Loucy (cell line): Measurements from ENCODE around the gene EXOSC3.

Source experiments
- H2AFZ ChIP-seq: fragments of 200-600 bp; sonication (generic); 2 replicates; pipeline ENCODE4 v1.6.0; 2016; ENCODE audit warnings: antibody characterized with exemption, mild to moderate bottlenecking, low read length, moderate library complexity
- H3F3A ChIP-seq: fragments of 200-600 bp; 2 replicates; pipeline ENCODE4 v1.6.0; 2016; ENCODE audit warnings: antibody characterized with exemption, low read depth, mild to moderate bottlenecking
- H3K27me3 ChIP-seq: fragments of 200-600 bp; sonication (generic); 2 replicates; pipeline ENCODE4 v1.6.1; 2014; ENCODE audit warnings: low read length, mild to moderate bottlenecking; ENCODE audit not compliant: insufficient read depth, poor library complexity, severe bottlenecking
- H3K36me3 ChIP-seq: fragments of 200-600 bp; sonication (generic); 2 replicates; pipeline ENCODE4 v1.6.1; 2016; ENCODE audit warnings: low read length; ENCODE audit not compliant: insufficient read depth
- H3K4me1 ChIP-seq: fragments of 200-600 bp; sonication (generic); 2 replicates; pipeline ENCODE4 v1.5.1; 2014; ENCODE audit warnings: low read length, mild to moderate bottlenecking; ENCODE audit not compliant: insufficient read depth, poor library complexity, severe bottlenecking
- H3K4me2 ChIP-seq: fragments of 200-600 bp; sonication (generic); 2 replicates; pipeline ENCODE4 v1.6.0; 2014; ENCODE audit warnings: antibody characterized with exemption, low read length, low read depth, mild to moderate bottlenecking; ENCODE audit not compliant: poor library complexity, severe bottlenecking
- H3K4me3 ChIP-seq: fragments of 200-600 bp; sonication (generic); 2 replicates; pipeline ENCODE4 v1.5.1; 2014; ENCODE audit warnings: low read length, mild to moderate bottlenecking, mixed read lengths; ENCODE audit not compliant: poor library complexity, severe bottlenecking
- H3K79me2 ChIP-seq: fragments of 200-600 bp; sonication (generic); 2 replicates; pipeline ENCODE4 v1.6.1; 2014; ENCODE audit warnings: low read length; ENCODE audit not compliant: insufficient read depth
- H3K9ac ChIP-seq: fragments of 200-600 bp; sonication (generic); 2 replicates; pipeline ENCODE4 v1.6.0; 2014; ENCODE audit warnings: mild to moderate bottlenecking, low read depth, low read length, moderate library complexity; ENCODE audit not compliant: poor library complexity, severe bottlenecking
- H3K9me2 ChIP-seq: fragments of 200-600 bp; sonication (generic); replicated peaks from 2 replicates; pipeline ENCODE4 v1.6.1; 2016; ENCODE audit warnings: low read depth, low read length, mixed read lengths
- H3K9me3 ChIP-seq: fragments of 200-600 bp; sonication (generic); 2 replicates; pipeline ENCODE4 v1.6.1; 2014; ENCODE audit warnings: mild to moderate bottlenecking, antibody characterized with exemption, low read length, low read depth; ENCODE audit not compliant: insufficient read depth
- H4K20me1 ChIP-seq: fragments of 200-600 bp; sonication (generic); 2 replicates; pipeline ENCODE4 v1.6.0; 2014; ENCODE audit warnings: antibody characterized with exemption, low read length, mild to moderate bottlenecking; ENCODE audit not compliant: insufficient read depth, poor library complexity, severe bottlenecking
- EZH2phosphoT487 ChIP-seq: fragments of 200-600 bp; IDR thresholded peaks from 2 replicates; pipeline ENCODE4 v1.6.1; 2018; ENCODE audit warnings: antibody characterized with exemption, mild to moderate bottlenecking, moderate library complexity, borderline replicate concordance
- TF ChIP-seq, protein P1 (sequence below): fragments of 200-600 bp; sonication (generic); conservative IDR thresholded peaks from 2 replicates; pipeline ENCODE4 v1.5.1; 2014; ENCODE audit warnings: mild to moderate bottlenecking, antibody characterized with exemption, low read length

Gene EXOSC3

GRCh38 chr9:37790096-37790495, 5.2 kb upstream of the EXOSC3 start:
- no peaks in the 10 kb centered on the region for H3K9me3 ChIP-seq
- H3K4me3 ChIP-seq = no peak overlapping the region
- H3K4me1 ChIP-seq = peaks cover 6% of the 10 kb centered on the region
- no peak overlapping the region for H3K9ac ChIP-seq
- H3K9me2 ChIP-seq = no peaks in the 10 kb centered on the region
- no peaks in the 10 kb centered on the region for H4K20me1 ChIP-seq
- TF ChIP-seq EZH2phosphoT487 = no peak
- TF ChIP-seq, protein P1, sequence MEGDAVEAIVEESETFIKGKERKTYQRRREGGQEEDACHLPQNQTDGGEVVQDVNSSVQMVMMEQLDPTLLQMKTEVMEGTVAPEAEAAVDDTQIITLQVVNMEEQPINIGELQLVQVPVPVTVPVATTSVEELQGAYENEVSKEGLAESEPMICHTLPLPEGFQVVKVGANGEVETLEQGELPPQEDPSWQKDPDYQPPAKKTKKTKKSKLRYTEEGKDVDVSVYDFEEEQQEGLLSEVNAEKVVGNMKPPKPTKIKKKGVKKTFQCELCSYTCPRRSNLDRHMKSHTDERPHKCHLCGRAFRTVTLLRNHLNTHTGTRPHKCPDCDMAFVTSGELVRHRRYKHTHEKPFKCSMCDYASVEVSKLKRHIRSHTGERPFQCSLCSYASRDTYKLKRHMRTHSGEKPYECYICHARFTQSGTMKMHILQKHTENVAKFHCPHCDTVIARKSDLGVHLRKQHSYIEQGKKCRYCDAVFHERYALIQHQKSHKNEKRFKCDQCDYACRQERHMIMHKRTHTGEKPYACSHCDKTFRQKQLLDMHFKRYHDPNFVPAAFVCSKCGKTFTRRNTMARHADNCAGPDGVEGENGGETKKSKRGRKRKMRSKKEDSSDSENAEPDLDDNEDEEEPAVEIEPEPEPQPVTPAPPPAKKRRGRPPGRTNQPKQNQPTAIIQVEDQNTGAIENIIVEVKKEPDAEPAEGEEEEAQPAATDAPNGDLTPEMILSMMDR = no peak
- no peak overlapping the region for H3K4me2 ChIP-seq
- peaks cover 100% of the 10 kb centered on the region for H3K27me3 ChIP-seq
- H3K79me2 ChIP-seq = no peaks in the 10 kb centered on the region
- H3F3A ChIP-seq = no peaks in the 10 kb centered on the region
- H2AFZ ChIP-seq = no peak overlapping the region
- H3K36me3 ChIP-seq = no peaks in the 10 kb centered on the region

DNA sequence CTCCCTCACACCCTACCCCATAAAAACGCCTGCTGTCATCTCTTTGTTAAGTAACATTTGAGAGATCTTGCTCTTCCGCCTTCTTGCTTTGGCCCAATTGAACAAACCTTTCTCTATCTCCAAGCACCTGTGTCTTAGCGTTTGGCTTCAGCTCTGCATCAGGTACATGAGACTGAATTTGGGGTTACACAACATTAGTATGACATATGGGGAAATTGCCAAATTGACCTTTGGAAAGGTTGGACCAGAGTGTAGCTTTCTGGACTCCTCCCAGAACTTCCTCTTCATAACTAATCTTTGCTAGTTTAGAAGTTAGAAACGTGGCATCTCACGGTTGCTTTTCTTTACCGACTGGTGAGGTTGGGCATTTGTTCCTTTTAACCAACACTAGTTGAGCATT, 3.5 kb upstream of the EXOSC3 start:
- H3K9ac ChIP-seq = no peak overlapping the region
- H3K4me2 ChIP-seq = no peak overlapping the region
- no peaks in the 10 kb centered on the region for H3F3A ChIP-seq
- H2AFZ ChIP-seq = no peak overlapping the region
- peaks cover 13% of the 10 kb centered on the region for H3K79me2 ChIP-seq
- no peaks in the 10 kb centered on the region for H3K9me3 ChIP-seq
- H3K27me3 ChIP-seq = peaks cover 91% of the 10 kb centered on the region
- H3K4me3 ChIP-seq = no peak overlapping the region
- no peaks in the 10 kb centered on the region for H3K9me2 ChIP-seq
- H3K4me1 ChIP-seq = peaks cover 14% of the 10 kb centered on the region
- peaks cover 13% of the 10 kb centered on the region for H4K20me1 ChIP-seq
- TF ChIP-seq EZH2phosphoT487 = no peak
- TF ChIP-seq, protein P1 = no peak
- no peaks in the 10 kb centered on the region for H3K36me3 ChIP-seq

GRCh38 chr9:37787059-37787458, 2.2 kb upstream of the EXOSC3 start:
- Histone ChIP-seq H3K9me2 (no peaks in the 10 kb centered on the region), H3K9ac (no peak overlapping the region), H3K79me2 (peaks cover 26% of the 10 kb centered on the region), H3K9me3 (no peaks in the 10 kb centered on the region), H3K4me1 (peaks cover 27% of the 10 kb centered on the region), H3K4me3 (no peak overlapping the region), H3K36me3 (no peaks in the 10 kb centered on the region), H2AFZ (no peak overlapping the region), H3F3A (no peaks in the 10 kb centered on the region), H3K4me2 (no peak overlapping the region), H4K20me1 (peaks cover 26% of the 10 kb centered on the region), H3K27me3 (peaks cover 78% of the 10 kb centered on the region)
- no peak for TF ChIP-seq EZH2phosphoT487
- TF ChIP-seq, protein P1 = no peak
